Neuronal stem cell (in vitro differentiated cells): Measurements from ENCODE around the gene N4BP2L2.

Source experiments
- DNase-seq: peaks from one replicate; pipeline ENCODE4 v3.0.0-alpha.2; 2013; ENCODE audit warnings: low spot score
- H2AFZ ChIP-seq: one replicate; pipeline ENCODE4 v1.6.1; 2013; ENCODE audit warnings: mild to moderate bottlenecking, low read length, inconsistent platforms
- H2AK5ac ChIP-seq: 2 replicates; pipeline ENCODE4 v1.6.1; 2013; ENCODE audit warnings: low read depth, mild to moderate bottlenecking, inconsistent platforms, low read length, moderate library complexity, mixed read lengths
- H2BK120ac ChIP-seq: 2 replicates; pipeline ENCODE4 v1.6.1; 2013; ENCODE audit warnings: low read depth, mild to moderate bottlenecking, inconsistent platforms, low read length, moderate library complexity, mixed read lengths
- H2BK12ac ChIP-seq: one replicate; pipeline ENCODE4 v1.6.1; 2013; ENCODE audit warnings: low read length, inconsistent platforms
- H2BK15ac ChIP-seq: 2 replicates; pipeline ENCODE4 v1.6.1; 2013; ENCODE audit warnings: mild to moderate bottlenecking, low read length, inconsistent platforms, mixed read lengths
- H2BK5ac ChIP-seq: one replicate; pipeline ENCODE4 v1.6.1; 2013; ENCODE audit warnings: inconsistent platforms, mild to moderate bottlenecking, low read length, moderate library complexity
- H3K14ac ChIP-seq: one replicate; pipeline ENCODE4 v1.6.1; 2013; ENCODE audit warnings: low read length, inconsistent platforms
- H3K18ac ChIP-seq: 2 replicates; pipeline ENCODE4 v1.6.1; 2013; ENCODE audit warnings: low read length, inconsistent platforms
- H3K23ac ChIP-seq: 2 replicates; pipeline ENCODE4 v1.6.1; 2013; ENCODE audit warnings: low read depth, mild to moderate bottlenecking, mixed read lengths, low read length, inconsistent platforms; ENCODE audit not compliant: poor library complexity
- H3K27ac ChIP-seq: replicated peaks from 3 replicates; pipeline ENCODE4 v1.5.1; 2013; ENCODE audit warnings: low read length, inconsistent platforms
- H3K27me3 ChIP-seq, 3 experiments: 2 replicates each; pipeline ENCODE4 v1.6.1; 2013; ENCODE audit warnings: low read length in 3 of 3, mild to moderate bottlenecking in 2 of 3, inconsistent platforms in 1 of 3, low read depth in 1 of 3, mixed read lengths in 1 of 3, moderate library complexity in 1 of 3; ENCODE audit not compliant: control insufficient read depth in 3 of 3, insufficient read depth in 3 of 3
- H3K36me3 ChIP-seq, 2 donors: replicated peaks in 1 of 2; 2 replicates each; pipeline ENCODE4 v1.6.1; 2013; ENCODE audit warnings: low read length in 2 of 2; ENCODE audit not compliant: control insufficient read depth in 2 of 2, insufficient read depth in 2 of 2
- H3K4ac ChIP-seq: 2 replicates; pipeline ENCODE4 v1.6.1; 2013; ENCODE audit warnings: inconsistent platforms, mild to moderate bottlenecking, low read length, moderate library complexity
- H3K4me1 ChIP-seq, 2 donors: 1 replicate in 1 of 2; 2 replicates in 1 of 2; pipeline ENCODE4 v1.6.1; 2013; ENCODE audit warnings: low read length in 2 of 2, low read depth in 1 of 2; ENCODE audit not compliant: control insufficient read depth in 2 of 2, insufficient read depth in 1 of 2
- H3K4me2 ChIP-seq: one replicate; pipeline ENCODE4 v1.6.1; 2013; ENCODE audit warnings: mild to moderate bottlenecking, low read length, inconsistent platforms; ENCODE audit not compliant: insufficient read depth, poor library complexity, severe bottlenecking
- H3K4me3 ChIP-seq, 2 donors: 2 replicates each; pipeline ENCODE4 v1.5.1; 2013; ENCODE audit warnings: low read length in 2 of 2, mild to moderate bottlenecking in 2 of 2, inconsistent platforms in 1 of 2, moderate library complexity in 1 of 2
- H3K79me1 ChIP-seq: one replicate; pipeline ENCODE4 v1.6.1; 2013; ENCODE audit warnings: low read depth, mild to moderate bottlenecking, inconsistent platforms, low read length, moderate library complexity
- H3K9ac ChIP-seq: one replicate; pipeline ENCODE4 v1.6.1; 2013; ENCODE audit warnings: mild to moderate bottlenecking, low read depth, low read length, inconsistent platforms; ENCODE audit not compliant: poor library complexity
- H3K9me3 ChIP-seq, 2 donors: replicated peaks in 1 of 2; 2 replicates each; pipeline versions ENCODE3 to v1.6.1; 2013; ENCODE audit warnings: low read length in 2 of 2, mild to moderate bottlenecking in 2 of 2, inconsistent platforms in 1 of 2, low read depth in 1 of 2, mixed read lengths in 1 of 2, moderate library complexity in 1 of 2; ENCODE audit not compliant: control insufficient read depth in 2 of 2, insufficient read depth in 1 of 2
- H4K8ac ChIP-seq: one replicate; pipeline ENCODE4 v1.6.1; 2013; ENCODE audit warnings: low read depth, mild to moderate bottlenecking, inconsistent platforms, low read length, moderate library complexity
- H4K91ac ChIP-seq: one replicate; pipeline ENCODE4 v1.6.1; 2013; ENCODE audit warnings: low read length, low read depth, mild to moderate bottlenecking, inconsistent platforms; ENCODE audit not compliant: poor library complexity
- WGBS, 2 donors: extraction: QIAGEN DNeasy Blood & Tissue Kit; methylation state at CpG; one replicate each; pipeline ENCODE4 v1.1.7; 2013; ENCODE audit warnings: missing lambda C conversion rate in 2 of 2, mixed read lengths in 1 of 2; ENCODE audit not compliant: insufficient read length in 2 of 2, insufficient replicate concordance in 1 of 2; ENCODE audit errors: extremely low coverage in 2 of 2; 5-methylcytosine and 5-hydroxymethylcytosine counted together

Gene N4BP2L2

GRCh38 chr13:32555613-32556012 is 17.0 kb upstream of the N4BP2L2 start:
- no peak overlapping the region for H4K8ac ChIP-seq
- no peak overlapping the region for H3K4me2 ChIP-seq
- H3K14ac ChIP-seq = no peak overlapping the region
- H3K4me1 ChIP-seq = no peaks in the 10 kb centered on the region
- no peak overlapping the region for H2BK15ac ChIP-seq
- no peak overlapping the region for H3K9ac ChIP-seq
- H3K9me3 ChIP-seq = peaks cover 0 to 2% of the 10 kb centered on the region in 2 donors
- H2BK12ac ChIP-seq = no peak overlapping the region
- H3K23ac ChIP-seq = no peak overlapping the region
- no peak overlapping the region for H4K91ac ChIP-seq
- H2BK5ac ChIP-seq = no peak overlapping the region
- no peak overlapping the region for H2AFZ ChIP-seq
- no peak overlapping the region for H2AK5ac ChIP-seq
- no peak for DNase-seq
- H3K27me3 ChIP-seq = no peaks in the 10 kb centered on the region
- no peak overlapping the region for H3K18ac ChIP-seq
- no CpG with 5 or more reads among the region's 2 CpGs for WGBS, 2 donors
- H3K27ac ChIP-seq = no peak overlapping the region
- no peak overlapping the region for H3K4me3 ChIP-seq
- H3K79me1 ChIP-seq = no peaks in the 10 kb centered on the region
- H2BK120ac ChIP-seq = no peak overlapping the region
- no peaks in the 10 kb centered on the region for H3K36me3 ChIP-seq
- H3K4ac ChIP-seq = no peak overlapping the region

GRCh38 chr13:32553720-32554119 is 15.1 kb upstream of the N4BP2L2 start:
- Histone ChIP-seq H2BK5ac (no peak overlapping the region), H3K14ac (no peak overlapping the region), H3K18ac (no peak overlapping the region), H3K36me3 (no peaks in the 10 kb centered on the region), H4K8ac (no peak overlapping the region), H2AFZ (no peak overlapping the region), H2AK5ac (no peak overlapping the region), H2BK12ac (no peak overlapping the region), H2BK120ac (no peak overlapping the region), H3K4me3 (no peak overlapping the region), H3K27me3 (no peaks in the 10 kb centered on the region), H3K4ac (no peak overlapping the region), H3K9ac (no peak overlapping the region), H3K23ac (no peak overlapping the region), H3K4me2 (no peak overlapping the region), H4K91ac (no peak overlapping the region), H3K9me3 (no peaks in the 10 kb centered on the region), H3K27ac (no peak overlapping the region), H2BK15ac (no peak overlapping the region), H3K79me1 (no peaks in the 10 kb centered on the region), H3K4me1 (no peaks in the 10 kb centered on the region)
- WGBS, 2 donors = no CpG with 5 or more reads among the region's 1 CpG
- DNase-seq = no peak

GRCh38 chr13:32549788-32550187 is 11.2 kb upstream of the N4BP2L2 start:
- DNase-seq = no peak
- Histone ChIP-seq H2BK120ac (no peak overlapping the region), H3K14ac (no peak overlapping the region), H3K36me3 (no peaks in the 10 kb centered on the region), H3K4me1 (no peaks in the 10 kb centered on the region), H3K4me2 (no peak overlapping the region), H2BK15ac (no peak overlapping the region), H3K23ac (no peak overlapping the region), H3K9me3 (no peaks in the 10 kb centered on the region), H4K91ac (no peak overlapping the region), H3K27me3 (no peaks in the 10 kb centered on the region), H3K79me1 (no peaks in the 10 kb centered on the region), H4K8ac (no peak overlapping the region), H2BK12ac (no peak overlapping the region), H2AK5ac (no peak overlapping the region), H3K9ac (no peak overlapping the region), H3K4ac (no peak overlapping the region), H2BK5ac (no peak overlapping the region), H3K27ac (no peak overlapping the region), H3K18ac (no peak overlapping the region), H3K4me3 (no peak overlapping the region), H2AFZ (no peak overlapping the region)
- WGBS, 2 donors = no CpG with 5 or more reads among the region's 3 CpGs

GRCh38 chr13:32548837-32549236 is 10.2 kb upstream of the N4BP2L2 start:
- H3K27ac ChIP-seq = no peak overlapping the region
- no peak overlapping the region for H2BK120ac ChIP-seq
- H3K14ac ChIP-seq = no peak overlapping the region
- no CpG with 5 or more reads among the region's 2 CpGs for WGBS, 2 donors
- no peak overlapping the region for H2BK15ac ChIP-seq
- H3K79me1 ChIP-seq = no peaks in the 10 kb centered on the region
- H3K4me2 ChIP-seq = no peak overlapping the region
- no peak overlapping the region for H2AFZ ChIP-seq
- H3K4me3 ChIP-seq = no peak overlapping the region
- H3K27me3 ChIP-seq = no peaks in the 10 kb centered on the region
- no peak overlapping the region for H2BK12ac ChIP-seq
- no peak overlapping the region for H3K23ac ChIP-seq
- H3K18ac ChIP-seq = no peak overlapping the region
- H4K91ac ChIP-seq = no peak overlapping the region
- H3K4ac ChIP-seq = no peak overlapping the region
- H2BK5ac ChIP-seq = no peak overlapping the region
- no peak overlapping the region for H2AK5ac ChIP-seq
- H4K8ac ChIP-seq = no peak overlapping the region
- no peaks in the 10 kb centered on the region for H3K36me3 ChIP-seq
- H3K9me3 ChIP-seq = no peaks in the 10 kb centered on the region
- no peak for DNase-seq
- H3K9ac ChIP-seq = no peak overlapping the region
- H3K4me1 ChIP-seq = no peaks in the 10 kb centered on the region
